ENCODE measurements around the gene PRDM1. TPM values are rescaled to one million over a fixed set of nuclear protein-coding genes. Genes with fewer than 3 reads are reported as not detected.
A peak's percentile ranks its signal among the peaks of the same experiment; 100 is the strongest.

PRDM1 gene
- total RNA-seq, 1 experiment from 2014 or later, result 0.40 TPM

DNA sequence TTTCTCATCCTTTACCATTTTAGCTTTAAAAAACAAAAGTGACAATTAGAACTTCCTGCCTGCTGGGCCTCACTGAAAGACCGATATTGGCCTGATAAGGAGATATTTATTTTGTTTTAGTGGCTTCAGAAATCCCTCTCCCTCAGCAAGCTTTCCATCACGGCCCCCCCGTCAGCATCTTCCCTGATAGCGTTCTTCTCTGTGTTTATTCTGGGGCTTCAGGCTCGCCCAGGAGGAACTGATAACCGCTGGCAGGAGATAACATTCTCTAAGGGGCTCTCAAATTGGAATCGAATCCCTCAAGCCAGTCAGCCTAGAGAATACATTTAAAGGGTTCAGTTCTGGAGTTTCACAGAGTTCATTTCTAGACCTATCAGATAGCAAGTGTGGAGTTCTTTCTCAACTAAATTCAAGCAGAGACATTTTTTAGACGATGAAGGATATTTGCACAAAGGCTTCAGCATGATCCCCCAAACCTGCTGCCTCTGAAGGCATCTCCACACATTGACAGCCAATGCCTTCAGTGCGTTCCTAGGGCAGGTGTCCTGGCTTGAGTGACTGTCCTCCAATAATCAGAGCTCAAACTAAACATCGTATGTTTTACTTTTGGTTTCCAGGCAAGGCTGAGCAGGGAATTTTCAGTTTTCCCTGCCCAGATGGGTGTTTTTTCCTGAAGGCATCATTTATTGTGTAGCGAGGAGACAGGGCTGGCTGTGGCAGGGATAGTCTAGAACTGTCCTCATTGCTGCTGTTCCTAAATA lies 17.0 kb downstream of the PRDM1 start:
- Mint-ChIP-seq H3K27me3 (ENCODE audit: unreplicated experiment) (no peaks in the 10 kb centered on the region), H3K4me1 (ENCODE audit: low read depth, unreplicated experiment) (peaks cover 16% of the 10 kb centered on the region), H3K27ac (ENCODE audit: unreplicated experiment) (no peak overlapping the region), H3K4me3 (ENCODE audit: low read depth, unreplicated experiment) (peak overlapping the region; percentile 38), H3K9me3 (ENCODE audit: low read depth, unreplicated experiment) (no peaks in the 10 kb centered on the region), H3K36me3 (ENCODE audit: insufficient read depth, unreplicated experiment) (peaks cover under 1% of the 10 kb centered on the region)
- CTCF ChIA-PET, result interaction anchor here (0.7 to 1.0 kb wide), 2 partner anchors 120 to 624 kb away, joined by 3 to 6 read pairs; no protein-coding TSS in a partner anchor
- no TSS peak for BruUV-seq (replicated peaks)
- DNase-seq, result no peak
- intact Hi-C loops (cut with micrococcal nuclease; ENCODE audit: unreplicated experiment), result no loop called here
- TF ChIP-seq, protein P1, sequence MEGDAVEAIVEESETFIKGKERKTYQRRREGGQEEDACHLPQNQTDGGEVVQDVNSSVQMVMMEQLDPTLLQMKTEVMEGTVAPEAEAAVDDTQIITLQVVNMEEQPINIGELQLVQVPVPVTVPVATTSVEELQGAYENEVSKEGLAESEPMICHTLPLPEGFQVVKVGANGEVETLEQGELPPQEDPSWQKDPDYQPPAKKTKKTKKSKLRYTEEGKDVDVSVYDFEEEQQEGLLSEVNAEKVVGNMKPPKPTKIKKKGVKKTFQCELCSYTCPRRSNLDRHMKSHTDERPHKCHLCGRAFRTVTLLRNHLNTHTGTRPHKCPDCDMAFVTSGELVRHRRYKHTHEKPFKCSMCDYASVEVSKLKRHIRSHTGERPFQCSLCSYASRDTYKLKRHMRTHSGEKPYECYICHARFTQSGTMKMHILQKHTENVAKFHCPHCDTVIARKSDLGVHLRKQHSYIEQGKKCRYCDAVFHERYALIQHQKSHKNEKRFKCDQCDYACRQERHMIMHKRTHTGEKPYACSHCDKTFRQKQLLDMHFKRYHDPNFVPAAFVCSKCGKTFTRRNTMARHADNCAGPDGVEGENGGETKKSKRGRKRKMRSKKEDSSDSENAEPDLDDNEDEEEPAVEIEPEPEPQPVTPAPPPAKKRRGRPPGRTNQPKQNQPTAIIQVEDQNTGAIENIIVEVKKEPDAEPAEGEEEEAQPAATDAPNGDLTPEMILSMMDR (IDR thresholded peaks at IDR 0.05; ENCODE audit: unreplicated experiment), result no peak

DNA sequence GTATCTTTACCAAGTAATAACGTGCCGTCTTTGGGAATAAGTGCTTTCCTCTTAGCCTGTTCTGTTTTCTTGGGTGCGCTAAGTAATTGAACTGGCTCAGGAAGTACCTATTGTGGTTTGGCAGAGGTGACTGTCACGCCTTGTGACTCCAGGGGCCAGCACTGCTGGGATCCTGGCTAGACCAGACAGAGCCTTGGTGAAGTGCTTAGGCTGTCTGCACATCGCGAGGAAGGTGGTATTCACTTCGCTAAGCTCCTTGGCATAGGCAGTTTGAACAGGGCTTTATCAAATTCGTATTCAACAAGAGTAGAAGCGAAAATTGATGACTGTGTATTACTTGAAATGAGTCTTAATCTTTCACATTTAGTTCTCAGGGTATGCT lies 17.6 kb downstream of the PRDM1 start:
- H3K27ac Mint-ChIP-seq (ENCODE audit: unreplicated experiment), result no peak overlapping the region
- DNase-seq, result peak; percentile 47
- BruUV-seq (replicated peaks), result no TSS peak
- no peaks in the 10 kb centered on the region for H3K27me3 Mint-ChIP-seq (ENCODE audit: unreplicated experiment)
- intact Hi-C loops (cut with micrococcal nuclease; ENCODE audit: unreplicated experiment), result no loop called here
- TF ChIP-seq, protein P1 (IDR thresholded peaks at IDR 0.05; ENCODE audit: unreplicated experiment), result no peak
- no peaks in the 10 kb centered on the region for H3K36me3 Mint-ChIP-seq (ENCODE audit: insufficient read depth, unreplicated experiment)
- peaks cover 14% of the 10 kb centered on the region for H3K4me1 Mint-ChIP-seq (ENCODE audit: low read depth, unreplicated experiment)
- CTCF ChIA-PET, result interaction anchor here (0.7 to 1.0 kb wide), 2 partner anchors 120 to 625 kb away, joined by 3 to 6 read pairs; no protein-coding TSS in a partner anchor
- no peaks in the 10 kb centered on the region for H3K9me3 Mint-ChIP-seq (ENCODE audit: low read depth, unreplicated experiment)
- H3K4me3 Mint-ChIP-seq (ENCODE audit: low read depth, unreplicated experiment), result peak overlapping the region; percentile 38

DNA sequence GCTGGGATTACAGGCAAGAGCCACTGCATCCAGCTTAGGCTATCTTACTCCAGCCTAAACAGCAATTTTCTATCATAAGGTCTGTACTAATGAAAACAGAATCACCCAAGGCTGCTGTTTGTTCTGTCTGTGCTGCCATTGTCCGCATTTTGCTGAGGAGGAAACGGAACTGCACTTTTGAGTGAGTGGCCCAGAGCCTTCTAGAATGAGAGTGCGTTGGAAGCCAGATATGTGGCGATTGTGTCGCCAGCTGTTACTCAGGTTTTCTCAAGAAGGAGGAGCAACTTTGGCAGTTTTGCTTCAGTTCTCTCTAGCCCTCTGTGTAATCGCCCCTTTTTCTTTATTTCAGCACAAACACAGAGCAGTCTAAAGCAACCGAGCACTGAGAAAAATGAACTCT lies 18.3 kb downstream of the PRDM1 start:
- Mint-ChIP-seq H3K36me3 (ENCODE audit: insufficient read depth, unreplicated experiment) (no peaks in the 10 kb centered on the region), H3K4me1 (ENCODE audit: low read depth, unreplicated experiment) (peaks cover 14% of the 10 kb centered on the region), H3K27me3 (ENCODE audit: unreplicated experiment) (no peaks in the 10 kb centered on the region), H3K27ac (ENCODE audit: unreplicated experiment) (no peak overlapping the region), H3K4me3 (ENCODE audit: low read depth, unreplicated experiment) (no peak overlapping the region), H3K9me3 (ENCODE audit: low read depth, unreplicated experiment) (no peaks in the 10 kb centered on the region)
- no TSS peak for BruUV-seq (replicated peaks)
- TF ChIP-seq, protein P1 (IDR thresholded peaks at IDR 0.05; ENCODE audit: unreplicated experiment), result no peak
- CTCF ChIA-PET, result no interaction called here
- intact Hi-C loops (cut with micrococcal nuclease; ENCODE audit: unreplicated experiment), result no loop called here
- DNase-seq, result no peak

DNA sequence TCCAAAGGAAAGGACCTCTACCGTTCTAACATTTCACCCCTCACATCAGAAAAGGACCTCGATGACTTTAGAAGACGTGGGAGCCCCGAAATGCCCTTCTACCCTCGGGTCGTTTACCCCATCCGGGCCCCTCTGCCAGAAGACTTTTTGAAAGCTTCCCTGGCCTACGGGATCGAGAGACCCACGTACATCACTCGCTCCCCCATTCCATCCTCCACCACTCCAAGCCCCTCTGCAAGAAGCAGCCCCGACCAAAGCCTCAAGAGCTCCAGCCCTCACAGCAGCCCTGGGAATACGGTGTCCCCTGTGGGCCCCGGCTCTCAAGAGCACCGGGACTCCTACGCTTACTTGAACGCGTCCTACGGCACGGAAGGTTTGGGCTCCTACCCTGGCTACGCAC lies 18.8 kb downstream of the PRDM1 start:
- no peak overlapping the region for H3K27ac Mint-ChIP-seq (ENCODE audit: unreplicated experiment)
- BruUV-seq (replicated peaks), result no TSS peak
- DNase-seq, result no peak

More for the DNA sequence above, 18.8 kb downstream of the PRDM1 start:
- CTCF ChIA-PET, result no interaction called here
- Mint-ChIP-seq H3K4me1 (ENCODE audit: low read depth, unreplicated experiment) (peaks cover 18% of the 10 kb centered on the region), H3K27me3 (ENCODE audit: unreplicated experiment) (no peaks in the 10 kb centered on the region), H3K36me3 (ENCODE audit: insufficient read depth, unreplicated experiment) (no peaks in the 10 kb centered on the region), H3K9me3 (ENCODE audit: low read depth, unreplicated experiment) (no peaks in the 10 kb centered on the region), H3K4me3 (ENCODE audit: low read depth, unreplicated experiment) (no peak overlapping the region)
- TF ChIP-seq, protein P1 (IDR thresholded peaks at IDR 0.05; ENCODE audit: unreplicated experiment), result no peak
- intact Hi-C loops (cut with micrococcal nuclease; ENCODE audit: unreplicated experiment), result no loop called here

All from Calu3 (cell line).